GM18951 (cell line): Measurements from ENCODE around the gene PREP.
"Not testable (repeated sequence)": the region's sequence is repeated elsewhere in the genome, so short reads cannot be mapped to it uniquely, and the experiment has no call there.

Experiments
- POLR2A ChIP-seq: IDR thresholded peaks from 4 replicates; pipeline ENCODE4 v1.6.1; 2011; ENCODE audit warnings: mild to moderate bottlenecking; ENCODE audit not compliant: insufficient read length, insufficient read depth; ENCODE audit errors: extremely low read depth
- in situ Hi-C: fragments of 300-500 bp; cut with MboI; formaldehyde crosslinking; loops from one replicate; pipeline ENCODE4 v1.12.0; 2022; ENCODE audit warnings: low sequenced_read_pairs, mixed read lengths, inconsistent platforms; ENCODE audit not compliant: unreplicated experiment

The PREP gene

GRCh38 chr6:105424175-105424783 is 21.4 kb upstream of the PREP start:
- TF ChIP-seq POLR2A = no peak

GRCh38 chr6:105416971-105417370 is 14.1 kb upstream of the PREP start:
- in situ Hi-C loops = not testable (repeated sequence)

More at GRCh38 chr6:105424175-105424783, 21.4 kb upstream of the PREP start:
- in situ Hi-C loops = loop anchor here (10.0 kb wide), 1 partner anchor 329 kb away; no protein-coding TSS in a partner anchor

- no peak for TF ChIP-seq POLR2A
- in situ Hi-C loops = loop anchor here (10.0 kb wide), 1 partner anchor 325 kb away; no protein-coding TSS in a partner anchor
These were observed 6.9 kb upstream of the PREP start for GRCh38 chr6:105409734-105410133.

- no peak for TF ChIP-seq POLR2A
- in situ Hi-C loops = loop anchor here (10.0 kb wide), 1 partner anchor 318 kb away; no protein-coding TSS in a partner anchor
These were observed 568 bp downstream of the PREP start for GRCh38 chr6:105402090-105402938.

GRCh38 chr6:105401247-105402089 is 1.4 kb downstream of the PREP start:
- in situ Hi-C loops = loop anchor here (10.0 kb wide), 1 partner anchor 317 kb away; no protein-coding TSS in a partner anchor
- TF ChIP-seq POLR2A = no peak

- TF ChIP-seq POLR2A = no peak
- in situ Hi-C loops = loop anchor here (10.0 kb wide), 1 partner anchor 316 kb away; no protein-coding TSS in a partner anchor
These were observed 2.4 kb downstream of the PREP start for GRCh38 chr6:105400501-105400900.

- TF ChIP-seq POLR2A = no peak
- in situ Hi-C loops = no loop called here
These were observed 4.0 kb downstream of the PREP start for GRCh38 chr6:105398859-105399258.

- in situ Hi-C loops = no loop called here
- TF ChIP-seq POLR2A = no peak
These were observed 4.9 kb downstream of the PREP start for GRCh38 chr6:105397987-105398386.

GRCh38 chr6:105391705-105392104 is 11.2 kb downstream of the PREP start:
- TF ChIP-seq POLR2A = no peak
- in situ Hi-C loops = no loop called here

GRCh38 chr6:105389543-105389942 is 13.3 kb downstream of the PREP start:
- no peak for TF ChIP-seq POLR2A
- in situ Hi-C loops = no loop called here

GRCh38 chr6:105388392-105388791 is 14.5 kb downstream of the PREP start:
- TF ChIP-seq POLR2A = no peak
- in situ Hi-C loops = no loop called here

- TF ChIP-seq POLR2A = no peak
- in situ Hi-C loops = no loop called here
These were observed 18.9 kb downstream of the PREP start for GRCh38 chr6:105384004-105384403.

GRCh38 chr6:105382958-105383357 is 19.9 kb downstream of the PREP start:
- TF ChIP-seq POLR2A = no peak

More at GRCh38 chr6:105382958-105383357, 19.9 kb downstream of the PREP start:
- in situ Hi-C loops = no loop called here
